Measurements from ENCODE around the gene SLC39A2.

GRCh38 chr14:21041676-21042433 lies 42.8 kb downstream of the SLC39A2 start, which contains the start of gene RNASE7:
- TF ChIP-seq CTCF (conservative IDR thresholded peaks at IDR 0.05) (no peak), ZFX (IDR thresholded peaks at IDR 0.05) (no peak)

Data from C4-2B (cell line).